GM12892 (cell line): Measurements from ENCODE around the gene HNRNPL.

ENCODE experiments used
- DNase-seq: peaks from one replicate; pipeline ENCODE4 v3.0.0; 2011; ENCODE audit not compliant: insufficient read length
- FAIRE-seq: peaks from 2 replicates; lab custom pipeline; 2011; peaks lifted over from hg19 to GRCh38; lab: Jason Lieb, UNC
- POLR2A ChIP-seq: IDR thresholded peaks from 2 replicates; pipeline ENCODE4 v1.6.1; 2011; ENCODE audit warnings: low read depth, low read length, control low read depth
- POLR2AphosphoS5 ChIP-seq: IDR thresholded peaks from 2 replicates; pipeline ENCODE4 v1.6.1; 2011; ENCODE audit warnings: low read depth, low read length, control low read depth
- TAF1 ChIP-seq: IDR thresholded peaks from 2 replicates; pipeline ENCODE4 v1.6.1; 2011; ENCODE audit warnings: low read depth, mild to moderate bottlenecking, control low read depth, low read length, borderline replicate concordance

Gene HNRNPL

GRCh38 chr19:38850436-38850975 is 720 bp upstream of the HNRNPL start:
- FAIRE-seq (no peak), DNase-seq (peak; percentile 79)
- peak; percentile 76 for TF ChIP-seq POLR2AphosphoS5
- peak; percentile 55; the same call in 1 of the 2 replicates for TF ChIP-seq TAF1
- peak; percentile 77 for TF ChIP-seq POLR2A

- FAIRE-seq = peak; percentile 96
- TF ChIP-seq POLR2AphosphoS5 (0 out of 2 replicates have a peak, but pooled peaks have one; percentile 26), POLR2A (no peak; the same call in none of the 2 replicates)
- peak; percentile 93 for DNase-seq
Observed at GRCh38 chr19:38849147-38849859, 483 bp downstream of the HNRNPL start.

- TF ChIP-seq TAF1 (no peak), POLR2A (peak; percentile 20; the same call in 1 of the 2 replicates)
- FAIRE-seq = no peak
- no peak for DNase-seq
Observed at GRCh38 chr19:38848299-38849146, 1.3 kb downstream of the HNRNPL start.

- no peak for TF ChIP-seq POLR2AphosphoS5
- no peak for TF ChIP-seq POLR2A
- FAIRE-seq = no peak
Observed at GRCh38 chr19:38846097-38846496, 3.7 kb downstream of the HNRNPL start.

GRCh38 chr19:38845374-38846024 is 4.3 kb downstream of the HNRNPL start:
- FAIRE-seq (no peak), DNase-seq (no peak)
- TF ChIP-seq POLR2A (no peak), TAF1 (no peak), POLR2AphosphoS5 (no peak; the same call in 1 of the 2 replicates)

More at GRCh38 chr19:38846097-38846496, 3.7 kb downstream of the HNRNPL start:
- no peak for DNase-seq

- no peak for DNase-seq
- FAIRE-seq = no peak
- TF ChIP-seq POLR2AphosphoS5 (peak; percentile 18), POLR2A (peak; percentile 29; the same call in 1 of the 2 replicates), TAF1 (no peak)
Observed at GRCh38 chr19:38844093-38844686, 5.6 kb downstream of the HNRNPL start.

- DNase-seq = no peak
- no peak for TF ChIP-seq TAF1
- peak; percentile 55; the same call in 1 of the 2 replicates for TF ChIP-seq POLR2A
- TF ChIP-seq POLR2AphosphoS5 = peak; percentile 47; the same call in 1 of the 2 replicates
- FAIRE-seq = no peak
Observed at GRCh38 chr19:38843175-38843758, 6.5 kb downstream of the HNRNPL start.

GRCh38 chr19:38842439-38843174 is 7.2 kb downstream of the HNRNPL start:
- TF ChIP-seq POLR2AphosphoS5 (no peak), TAF1 (no peak), POLR2A (no peak; the same call in 1 of the 2 replicates)
- DNase-seq (no peak), FAIRE-seq (no peak)

- FAIRE-seq = no peak
- TF ChIP-seq POLR2AphosphoS5 (peak; percentile 87), POLR2A (peak; percentile 20; the same call in 1 of the 2 replicates), TAF1 (no peak)
- DNase-seq = no peak
Observed at GRCh38 chr19:38841787-38842438, 7.9 kb downstream of the HNRNPL start.
